ENCODE measurements around the gene KIAA1328.

DNA sequence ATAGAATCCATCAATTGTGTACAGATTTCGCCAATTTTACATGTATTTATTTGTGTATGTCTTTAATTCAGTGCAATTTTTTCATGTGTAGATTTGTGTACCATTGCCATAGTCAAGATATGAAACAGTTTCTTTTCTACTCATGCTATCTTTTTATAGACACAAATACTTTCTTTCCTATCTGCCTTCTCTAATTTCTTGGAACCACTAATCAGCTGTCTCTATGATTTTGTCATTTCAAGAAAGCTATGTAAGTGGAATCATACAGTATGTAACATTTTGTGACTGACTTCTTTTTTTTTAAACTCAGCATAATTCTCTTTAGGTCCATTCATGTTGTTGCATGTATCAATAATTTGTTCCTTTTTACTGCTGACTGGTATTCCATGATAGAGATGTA lies 33.3 kb downstream of the KIAA1328 start:
- TF ChIP-seq MXI1 (conservative IDR thresholded peaks at IDR 0.05; ENCODE audit: poor library complexity, severe bottlenecking) (no peak), EZH2 (IDR thresholded peaks at IDR 0.05; ENCODE audit: borderline replicate concordance, insufficient read depth, low read length, poor library complexity, severe bottlenecking) (no peak), RAD21 (conservative IDR thresholded peaks at IDR 0.05) (no peak), EP300 (conservative IDR thresholded peaks at IDR 0.05; ENCODE audit: poor library complexity, severe bottlenecking) (no peak), TAF1 (IDR thresholded peaks at IDR 0.05; ENCODE audit: low read depth) (no peak)
- TF ChIP-seq, protein P1, sequence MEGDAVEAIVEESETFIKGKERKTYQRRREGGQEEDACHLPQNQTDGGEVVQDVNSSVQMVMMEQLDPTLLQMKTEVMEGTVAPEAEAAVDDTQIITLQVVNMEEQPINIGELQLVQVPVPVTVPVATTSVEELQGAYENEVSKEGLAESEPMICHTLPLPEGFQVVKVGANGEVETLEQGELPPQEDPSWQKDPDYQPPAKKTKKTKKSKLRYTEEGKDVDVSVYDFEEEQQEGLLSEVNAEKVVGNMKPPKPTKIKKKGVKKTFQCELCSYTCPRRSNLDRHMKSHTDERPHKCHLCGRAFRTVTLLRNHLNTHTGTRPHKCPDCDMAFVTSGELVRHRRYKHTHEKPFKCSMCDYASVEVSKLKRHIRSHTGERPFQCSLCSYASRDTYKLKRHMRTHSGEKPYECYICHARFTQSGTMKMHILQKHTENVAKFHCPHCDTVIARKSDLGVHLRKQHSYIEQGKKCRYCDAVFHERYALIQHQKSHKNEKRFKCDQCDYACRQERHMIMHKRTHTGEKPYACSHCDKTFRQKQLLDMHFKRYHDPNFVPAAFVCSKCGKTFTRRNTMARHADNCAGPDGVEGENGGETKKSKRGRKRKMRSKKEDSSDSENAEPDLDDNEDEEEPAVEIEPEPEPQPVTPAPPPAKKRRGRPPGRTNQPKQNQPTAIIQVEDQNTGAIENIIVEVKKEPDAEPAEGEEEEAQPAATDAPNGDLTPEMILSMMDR (IDR thresholded peaks at IDR 0.05; ENCODE audit: poor library complexity, severe bottlenecking): no peak

Measured in neural cell (in vitro differentiated cells).